Karpas-422 (cell line): ENCODE data around the gene OTOGL. TPM values are rescaled to one million over a fixed set of nuclear protein-coding genes. Genes with fewer than 3 reads are reported as not detected.

Source experiments
- DNase-seq: peaks from one replicate; pipeline ENCODE4 v3.0.0-alpha.2; 2015
- H2AFZ ChIP-seq: fragments of 200-600 bp; sonication (generic); 2 replicates; pipeline ENCODE4 v1.6.1; 2014; ENCODE audit warnings: antibody characterized with exemption, low read length, mixed read lengths
- H3K27ac ChIP-seq: fragments of 200-600 bp; sonication (generic); 2 replicates; pipeline ENCODE4 v1.5.1; 2014; ENCODE audit warnings: mild to moderate bottlenecking, low read length, moderate library complexity
- H3K27me3 ChIP-seq: fragments of 200-600 bp; sonication (generic); 2 replicates; pipeline ENCODE4 v1.6.1; 2014; ENCODE audit warnings: low read length, mixed read lengths
- H3K36me3 ChIP-seq: fragments of 200-600 bp; sonication (generic); 2 replicates; pipeline ENCODE4 v1.6.1; 2014; ENCODE audit warnings: low read length, mixed read lengths; ENCODE audit not compliant: insufficient read depth
- H3K4me1 ChIP-seq: fragments of 200-600 bp; sonication (generic); 2 replicates; pipeline ENCODE4 v1.6.1; 2014; ENCODE audit warnings: mild to moderate bottlenecking, low read length, mixed read lengths
- H3K4me2 ChIP-seq: fragments of 200-600 bp; sonication (generic); 2 replicates; pipeline ENCODE4 v1.6.1; 2014; ENCODE audit warnings: low read length, low read depth, mild to moderate bottlenecking; ENCODE audit not compliant: poor library complexity, severe bottlenecking
- H3K4me3 ChIP-seq: fragments of 200-600 bp; sonication (generic); 2 replicates; pipeline ENCODE4 v1.5.1; 2014; ENCODE audit warnings: mild to moderate bottlenecking, antibody characterized with exemption, low read length, mixed read lengths
- H3K79me2 ChIP-seq: fragments of 200-600 bp; sonication (generic); 2 replicates; pipeline ENCODE4 v1.6.1; 2014; ENCODE audit warnings: mild to moderate bottlenecking, low read length, mixed read lengths
- H3K9ac ChIP-seq: fragments of 200-600 bp; sonication (generic); 2 replicates; pipeline ENCODE4 v1.6.0; 2014; ENCODE audit warnings: low read length
- H3K9me2 ChIP-seq: fragments of 200-600 bp; sonication (generic), shearing (Covaris generic); replicated peaks from 2 replicates; pipeline ENCODE4 v1.6.0; 2014; ENCODE audit warnings: mild to moderate bottlenecking, low read length, moderate library complexity; ENCODE audit not compliant: insufficient read depth
- H3K9me3 ChIP-seq: fragments of 300-700, 200-600 bp; sonication (generic); 2 replicates; pipeline ENCODE4 v1.6.1; 2014; ENCODE audit warnings: low read length, mixed read lengths
- H4K20me1 ChIP-seq: fragments of 200-600 bp; sonication (generic); 2 replicates; pipeline ENCODE4 v1.6.1; 2014; ENCODE audit warnings: mild to moderate bottlenecking, antibody characterized with exemption, low read length, low read depth; ENCODE audit not compliant: insufficient read depth
- total RNA-seq: library from RNA; depleted of rRNA; stranded (reverse); fragments of >200 nt; shearing (Covaris generic); gene quantifications from 2 replicates; pipeline ENCODE4 v1.2.3, GENCODE V29; 2014; ENCODE audit warnings: low replicate concordance

Gene OTOGL
- total RNA-seq, 1 experiment from 2014 or later: not detected

DNA sequence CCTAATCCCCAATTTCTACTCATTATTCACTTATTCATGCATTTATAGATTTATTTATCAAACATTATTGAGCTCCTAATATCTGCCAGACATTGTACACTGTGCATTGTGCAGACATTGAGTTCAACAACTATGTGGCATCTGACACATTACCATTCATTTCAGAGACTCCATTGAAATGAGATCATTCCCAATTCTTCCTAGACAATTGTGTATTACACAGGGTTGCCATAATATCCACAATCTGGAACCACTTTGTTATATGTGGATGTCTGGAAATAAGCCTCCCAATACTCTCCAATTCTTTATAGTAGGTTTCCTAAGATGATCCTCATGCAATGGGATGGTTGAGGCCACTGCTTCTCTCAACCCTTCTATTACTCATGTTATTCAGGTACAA lies 165.0 kb downstream of the OTOGL start:
- DNase-seq: no peak
- Histone ChIP-seq H3K4me1 (no peaks in the 10 kb centered on the region), H3K27me3 (no peaks in the 10 kb centered on the region), H3K9me2 (no peaks in the 10 kb centered on the region), H3K9me3 (no peaks in the 10 kb centered on the region), H3K27ac (no peak overlapping the region), H2AFZ (no peak overlapping the region), H3K36me3 (no peaks in the 10 kb centered on the region), H3K9ac (no peak overlapping the region), H3K4me3 (no peak overlapping the region), H3K4me2 (no peak overlapping the region), H3K79me2 (no peaks in the 10 kb centered on the region), H4K20me1 (no peaks in the 10 kb centered on the region)

DNA sequence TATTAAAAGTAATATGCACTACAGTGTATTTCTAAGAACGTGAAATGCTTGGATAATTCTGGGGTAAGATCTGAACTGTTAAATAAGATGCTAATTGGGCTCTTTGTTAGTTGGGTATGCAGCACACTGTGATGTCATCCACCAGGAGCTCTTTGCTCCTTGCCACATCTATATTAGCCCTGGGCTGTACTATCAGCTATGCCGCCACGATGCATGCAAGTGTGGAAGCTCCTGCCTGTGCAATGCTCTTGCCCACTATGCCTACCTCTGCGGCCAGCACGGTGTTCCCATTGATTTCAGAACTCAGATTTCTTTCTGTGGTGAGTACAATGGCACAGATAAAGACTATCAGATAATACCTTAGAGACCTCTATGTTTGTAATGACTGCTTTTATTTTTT lies 165.6 kb downstream of the OTOGL start:
- no peak overlapping the region for H3K4me3 ChIP-seq

GRCh38 chr12:80268924-80269749 lies 169.8 kb downstream of the OTOGL start:
- no peak for DNase-seq
- Histone ChIP-seq H3K4me3 (no peak overlapping the region), H3K9me3 (no peaks in the 10 kb centered on the region), H3K79me2 (no peaks in the 10 kb centered on the region), H3K4me2 (no peak overlapping the region), H2AFZ (no peak overlapping the region), H3K36me3 (no peaks in the 10 kb centered on the region), H3K4me1 (no peaks in the 10 kb centered on the region), H4K20me1 (no peaks in the 10 kb centered on the region), H3K27me3 (no peaks in the 10 kb centered on the region), H3K9me2 (no peaks in the 10 kb centered on the region), H3K27ac (no peak overlapping the region), H3K9ac (no peak overlapping the region)

More for the DNA sequence above, 165.6 kb downstream of the OTOGL start:
- Histone ChIP-seq H4K20me1 (no peaks in the 10 kb centered on the region), H3K9me3 (no peaks in the 10 kb centered on the region), H3K4me2 (no peak overlapping the region), H3K79me2 (no peaks in the 10 kb centered on the region), H3K9me2 (no peaks in the 10 kb centered on the region), H3K4me1 (no peaks in the 10 kb centered on the region), H2AFZ (no peak overlapping the region), H3K9ac (no peak overlapping the region), H3K36me3 (no peaks in the 10 kb centered on the region), H3K27me3 (no peaks in the 10 kb centered on the region), H3K27ac (no peak overlapping the region)
- DNase-seq: no peak

GRCh38 chr12:80269803-80270552 lies 170.6 kb downstream of the OTOGL start:
- DNase-seq: peak; percentile 69
- no peak overlapping the region for H3K4me3 ChIP-seq
- no peak overlapping the region for H3K9ac ChIP-seq
- no peaks in the 10 kb centered on the region for H3K4me1 ChIP-seq
- H3K79me2 ChIP-seq: no peaks in the 10 kb centered on the region
- H3K27ac ChIP-seq: no peak overlapping the region
- H3K36me3 ChIP-seq: no peaks in the 10 kb centered on the region
- no peaks in the 10 kb centered on the region for H3K9me3 ChIP-seq
- no peaks in the 10 kb centered on the region for H3K9me2 ChIP-seq
- no peak overlapping the region for H2AFZ ChIP-seq
- H3K4me2 ChIP-seq: no peak overlapping the region
- H3K27me3 ChIP-seq: no peaks in the 10 kb centered on the region
- H4K20me1 ChIP-seq: no peaks in the 10 kb centered on the region

DNA sequence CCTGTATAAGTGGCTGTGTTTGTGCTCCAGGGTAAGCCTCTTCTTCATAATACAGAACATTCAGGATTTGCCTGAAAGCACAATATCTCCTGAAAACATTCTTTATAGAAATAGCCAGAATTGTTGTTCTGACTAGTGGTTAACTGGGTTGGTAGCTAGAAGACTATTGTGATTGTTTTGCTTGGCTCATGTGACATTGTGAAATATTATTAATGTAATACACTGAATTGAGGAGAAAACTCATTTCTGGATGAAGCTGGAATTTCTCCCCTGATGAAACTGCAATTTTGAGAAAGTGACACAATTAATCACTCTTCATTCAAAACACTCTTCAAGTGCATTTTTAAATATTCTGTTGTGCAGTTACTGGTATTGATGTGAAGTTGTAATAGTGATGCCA lies 172.4 kb downstream of the OTOGL start:
- no peak overlapping the region for H3K4me2 ChIP-seq

DNA sequence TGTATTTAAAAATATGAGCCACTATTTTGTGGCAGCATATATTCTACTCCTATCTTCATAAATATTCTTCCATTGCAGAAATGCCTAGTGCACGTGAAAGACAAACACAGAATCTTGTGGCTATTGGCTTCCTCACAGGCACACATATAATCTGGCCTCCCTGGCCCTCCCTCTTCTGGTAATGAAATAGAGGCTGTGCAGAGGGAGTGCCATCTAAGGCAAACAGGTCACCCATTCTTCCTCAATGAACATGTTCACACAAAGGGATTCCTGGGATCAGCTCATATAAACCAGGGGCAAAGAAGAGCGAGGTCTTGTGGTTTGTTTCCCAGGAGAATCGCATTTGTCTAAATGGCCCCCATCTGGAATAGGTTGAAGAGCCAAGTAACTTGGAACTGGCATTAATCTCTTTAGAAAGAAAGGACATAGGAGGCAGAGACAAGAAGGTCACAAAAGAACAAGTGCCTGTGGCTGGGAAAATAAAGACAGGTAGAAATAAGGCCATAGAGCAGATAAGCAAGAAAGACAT lies 173.1 kb downstream of the OTOGL start:
- H3K36me3 ChIP-seq: no peaks in the 10 kb centered on the region
- H3K9me2 ChIP-seq: no peaks in the 10 kb centered on the region
- DNase-seq: no peak
- no peaks in the 10 kb centered on the region for H3K9me3 ChIP-seq
- no peaks in the 10 kb centered on the region for H4K20me1 ChIP-seq
- H3K27ac ChIP-seq: no peak overlapping the region
- H3K79me2 ChIP-seq: no peaks in the 10 kb centered on the region
- no peak overlapping the region for H3K4me3 ChIP-seq
- H3K9ac ChIP-seq: no peak overlapping the region
- no peak overlapping the region for H2AFZ ChIP-seq
- no peak overlapping the region for H3K4me2 ChIP-seq
- H3K4me1 ChIP-seq: no peaks in the 10 kb centered on the region
- H3K27me3 ChIP-seq: no peaks in the 10 kb centered on the region

More for the DNA sequence above, 172.4 kb downstream of the OTOGL start:
- H3K9me2 ChIP-seq: no peaks in the 10 kb centered on the region
- no peaks in the 10 kb centered on the region for H3K36me3 ChIP-seq
- H3K9ac ChIP-seq: no peak overlapping the region
- no peaks in the 10 kb centered on the region for H3K9me3 ChIP-seq
- H2AFZ ChIP-seq: no peak overlapping the region
- no peaks in the 10 kb centered on the region for H3K27me3 ChIP-seq
- H3K27ac ChIP-seq: no peak overlapping the region
- no peak overlapping the region for H3K4me3 ChIP-seq
- DNase-seq: no peak
- H3K4me1 ChIP-seq: no peaks in the 10 kb centered on the region
- no peaks in the 10 kb centered on the region for H4K20me1 ChIP-seq
- no peaks in the 10 kb centered on the region for H3K79me2 ChIP-seq

GRCh38 chr12:80273144-80273543 lies 173.8 kb downstream of the OTOGL start:
- no peaks in the 10 kb centered on the region for H3K36me3 ChIP-seq
- H2AFZ ChIP-seq: no peak overlapping the region
- no peaks in the 10 kb centered on the region for H3K79me2 ChIP-seq
- H3K9ac ChIP-seq: no peak overlapping the region
- H3K4me1 ChIP-seq: no peaks in the 10 kb centered on the region
- H3K9me2 ChIP-seq: no peaks in the 10 kb centered on the region
- DNase-seq: no peak
- H3K27ac ChIP-seq: no peak overlapping the region
- no peaks in the 10 kb centered on the region for H3K9me3 ChIP-seq
- no peaks in the 10 kb centered on the region for H3K27me3 ChIP-seq
- no peak overlapping the region for H3K4me2 ChIP-seq
- H3K4me3 ChIP-seq: no peak overlapping the region
- H4K20me1 ChIP-seq: no peaks in the 10 kb centered on the region

DNA sequence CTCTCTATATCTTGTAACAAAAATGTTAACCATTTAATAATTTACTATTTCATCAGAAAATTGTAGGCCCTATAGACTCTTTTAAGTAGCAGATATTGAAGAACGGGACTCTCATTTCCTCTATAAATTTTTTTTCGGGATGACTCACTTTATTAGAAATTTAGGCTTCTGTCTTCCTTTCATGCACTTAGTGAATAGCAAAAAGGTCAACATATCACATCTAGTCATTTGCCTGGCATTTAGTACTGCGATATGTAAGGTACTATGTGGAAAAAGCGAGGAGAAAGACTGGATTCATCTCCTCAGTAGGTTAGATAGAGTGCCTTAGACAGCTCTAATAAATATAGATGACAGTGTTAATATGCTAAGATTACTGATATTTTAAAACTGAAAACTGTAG lies 178.4 kb downstream of the OTOGL start:
- Histone ChIP-seq H3K4me1 (no peaks in the 10 kb centered on the region), H2AFZ (no peak overlapping the region), H4K20me1 (no peaks in the 10 kb centered on the region), H3K9ac (no peak overlapping the region), H3K79me2 (no peaks in the 10 kb centered on the region), H3K36me3 (no peaks in the 10 kb centered on the region), H3K27ac (no peak overlapping the region), H3K27me3 (no peaks in the 10 kb centered on the region), H3K4me3 (no peak overlapping the region), H3K9me2 (no peaks in the 10 kb centered on the region), H3K9me3 (no peaks in the 10 kb centered on the region), H3K4me2 (no peak overlapping the region)
- no peak for DNase-seq
